Fibroblast of villous mesenchyme (primary cell): ENCODE results near the gene LRRK1. TPM values are rescaled to one million over a fixed set of nuclear protein-coding genes. Genes with fewer than 3 reads are reported as not detected.
A peak's percentile ranks its signal among the peaks of the same experiment; 100 is the strongest.

Experiments used
- DNase-seq: peaks from one replicate; pipeline ENCODE4 v3.0.0-alpha.2; 2010; ENCODE audit warnings: low read depth
- H3K4me3 ChIP-seq: 2 replicates; pipeline ENCODE4 v1.5.1; 2011; ENCODE audit warnings: low read depth, mild to moderate bottlenecking, low read length
- total RNA-seq: library from RNA; depleted of rRNA; stranded (reverse); fragments of >200 nt; gene quantifications from 2 replicates; pipeline ENCODE4 v1.2.3, GENCODE V29; 2012
- TF ChIP-seq, protein P1 (sequence below): IDR thresholded peaks from 2 replicates; pipeline ENCODE4 v1.5.1; 2012; ENCODE audit warnings: low read depth, mild to moderate bottlenecking, low read length; ENCODE audit not compliant: insufficient read depth

The LRRK1 gene
- total RNA-seq, 1 donor = 10.8 TPM

DNA sequence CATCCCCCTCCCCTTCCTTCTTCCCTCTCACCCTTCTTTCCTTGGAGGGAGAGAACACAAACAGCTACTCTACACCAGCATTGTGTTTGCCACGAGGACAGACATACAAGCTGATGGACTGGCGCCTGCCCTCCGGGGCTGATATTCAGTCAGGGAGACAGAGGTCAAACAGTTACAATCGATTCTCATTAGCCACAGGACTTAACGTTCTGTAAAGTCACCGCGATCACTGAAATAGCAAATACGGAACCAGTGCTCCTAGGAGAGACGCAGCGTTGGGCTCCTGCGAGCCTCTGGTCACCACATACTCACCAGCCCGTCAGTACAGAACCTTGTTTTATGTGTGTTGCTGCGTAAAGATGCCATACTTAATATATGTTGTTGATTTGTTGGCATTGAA is 108.8 kb downstream of the LRRK1 start:
- no peak for DNase-seq
- no peak overlapping the region for H3K4me3 ChIP-seq
- TF ChIP-seq, protein P1, sequence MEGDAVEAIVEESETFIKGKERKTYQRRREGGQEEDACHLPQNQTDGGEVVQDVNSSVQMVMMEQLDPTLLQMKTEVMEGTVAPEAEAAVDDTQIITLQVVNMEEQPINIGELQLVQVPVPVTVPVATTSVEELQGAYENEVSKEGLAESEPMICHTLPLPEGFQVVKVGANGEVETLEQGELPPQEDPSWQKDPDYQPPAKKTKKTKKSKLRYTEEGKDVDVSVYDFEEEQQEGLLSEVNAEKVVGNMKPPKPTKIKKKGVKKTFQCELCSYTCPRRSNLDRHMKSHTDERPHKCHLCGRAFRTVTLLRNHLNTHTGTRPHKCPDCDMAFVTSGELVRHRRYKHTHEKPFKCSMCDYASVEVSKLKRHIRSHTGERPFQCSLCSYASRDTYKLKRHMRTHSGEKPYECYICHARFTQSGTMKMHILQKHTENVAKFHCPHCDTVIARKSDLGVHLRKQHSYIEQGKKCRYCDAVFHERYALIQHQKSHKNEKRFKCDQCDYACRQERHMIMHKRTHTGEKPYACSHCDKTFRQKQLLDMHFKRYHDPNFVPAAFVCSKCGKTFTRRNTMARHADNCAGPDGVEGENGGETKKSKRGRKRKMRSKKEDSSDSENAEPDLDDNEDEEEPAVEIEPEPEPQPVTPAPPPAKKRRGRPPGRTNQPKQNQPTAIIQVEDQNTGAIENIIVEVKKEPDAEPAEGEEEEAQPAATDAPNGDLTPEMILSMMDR = no peak

DNA sequence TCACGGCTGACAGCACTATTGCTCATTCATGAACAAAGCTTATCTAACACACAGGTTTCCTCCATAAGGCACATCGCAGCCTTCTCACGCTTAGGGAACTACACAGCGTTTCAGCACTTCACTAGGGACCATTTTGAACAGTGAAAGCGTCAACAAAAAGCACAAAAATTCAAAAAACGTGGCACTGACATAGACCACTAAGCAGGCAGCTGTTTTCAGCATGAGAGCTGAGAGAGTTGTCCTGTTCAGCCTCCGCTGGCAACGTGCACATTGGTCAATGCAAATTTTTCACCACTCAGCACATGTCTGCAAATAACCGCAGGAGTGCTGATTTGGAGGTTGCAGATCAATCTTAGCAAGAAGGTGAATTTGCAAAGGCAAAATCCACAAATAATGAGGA is 109.2 kb downstream of the LRRK1 start:
- H3K4me3 ChIP-seq = no peak overlapping the region
- TF ChIP-seq, protein P1 = no peak
- DNase-seq = no peak

DNA sequence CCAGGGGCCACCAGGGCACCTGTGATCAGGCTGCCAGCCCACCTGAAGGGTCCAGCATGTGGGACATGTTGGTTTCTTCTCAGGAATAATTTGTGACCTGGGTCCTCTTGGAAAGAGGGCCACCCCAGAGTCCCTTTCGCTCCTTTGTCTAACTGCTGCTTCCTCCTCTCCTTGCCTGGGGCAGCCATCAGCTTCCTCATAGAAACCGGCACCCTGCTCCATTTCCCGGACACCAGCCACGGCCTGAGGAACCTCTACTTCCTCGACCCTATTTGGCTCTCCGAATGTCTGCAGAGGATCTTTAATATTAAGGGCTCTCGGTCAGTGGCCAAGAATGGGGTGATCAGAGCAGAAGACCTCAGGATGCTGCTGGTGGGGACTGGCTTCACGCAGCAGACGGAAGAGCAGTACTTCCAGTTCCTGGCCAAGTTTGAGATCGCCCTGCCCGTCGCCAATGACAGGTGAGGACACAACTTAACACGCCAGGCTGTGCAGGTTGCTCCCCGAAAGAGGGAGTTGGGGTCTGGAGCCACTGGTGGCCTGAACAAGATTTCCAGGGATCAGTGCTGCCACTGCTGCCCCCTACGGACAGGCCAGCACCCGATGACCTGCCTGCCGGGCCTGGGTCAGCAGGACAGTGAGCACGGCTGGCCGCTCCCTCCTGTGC is 109.7 kb downstream of the LRRK1 start:
- DNase-seq = no peak
- no peak overlapping the region for H3K4me3 ChIP-seq
- TF ChIP-seq, protein P1 = no peak

DNA sequence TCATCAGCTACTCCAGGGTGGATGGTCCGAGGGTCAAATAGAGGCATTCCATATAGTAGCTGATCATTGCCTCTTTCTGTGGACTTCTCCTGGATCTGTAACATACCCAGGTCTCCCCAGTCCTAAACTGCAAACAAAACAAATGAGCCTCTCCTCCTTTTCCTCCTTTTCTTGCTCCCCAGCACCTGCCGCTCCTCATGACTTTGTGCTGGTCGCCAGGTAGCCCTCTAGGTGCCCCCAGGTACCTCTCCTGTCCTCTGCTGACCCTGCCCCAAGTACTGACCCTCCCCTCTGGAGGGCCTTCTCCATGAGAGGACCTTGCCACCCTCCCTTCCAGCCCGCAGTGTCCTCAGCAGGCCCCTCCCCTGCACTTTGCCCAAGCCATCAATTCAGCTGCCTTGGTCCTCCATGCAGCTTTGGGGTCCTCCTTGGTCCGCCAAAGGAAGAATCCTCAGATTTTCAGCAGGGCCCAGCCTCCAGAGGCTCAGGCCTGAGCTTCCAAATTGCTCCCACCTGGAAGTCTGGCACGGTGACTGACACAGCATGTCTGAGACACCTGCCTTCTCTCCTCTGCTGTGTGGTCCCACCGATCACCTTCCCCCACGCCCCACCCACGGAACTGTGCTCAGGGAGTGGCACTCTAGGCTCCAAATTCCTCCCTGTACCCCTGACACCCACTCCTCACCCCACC is 111.0 kb downstream of the LRRK1 start:
- TF ChIP-seq, protein P1 = no peak
- DNase-seq = no peak
- no peak overlapping the region for H3K4me3 ChIP-seq

DNA sequence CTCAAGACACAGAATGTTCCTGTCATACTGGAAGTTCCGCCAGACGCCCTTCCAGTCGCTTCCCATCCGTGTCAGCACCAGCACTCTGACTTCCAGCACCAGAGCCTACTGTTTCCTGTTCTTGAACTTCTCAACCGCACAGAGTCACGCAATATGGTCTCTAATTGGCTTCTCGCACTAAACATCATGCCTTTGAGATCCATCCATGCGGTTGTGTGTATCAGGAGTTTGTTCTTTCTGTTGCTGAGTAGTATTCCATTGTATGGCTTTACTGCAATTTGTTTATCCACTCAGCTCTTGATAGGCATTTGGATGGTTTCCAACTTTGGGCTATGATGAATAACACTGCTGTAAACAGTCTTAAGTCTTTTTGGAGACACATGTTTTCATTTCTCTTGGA is 112.1 kb downstream of the LRRK1 start:
- TF ChIP-seq, protein P1 = no peak
- peak; percentile 48 for DNase-seq
- H3K4me3 ChIP-seq = no peak overlapping the region

DNA sequence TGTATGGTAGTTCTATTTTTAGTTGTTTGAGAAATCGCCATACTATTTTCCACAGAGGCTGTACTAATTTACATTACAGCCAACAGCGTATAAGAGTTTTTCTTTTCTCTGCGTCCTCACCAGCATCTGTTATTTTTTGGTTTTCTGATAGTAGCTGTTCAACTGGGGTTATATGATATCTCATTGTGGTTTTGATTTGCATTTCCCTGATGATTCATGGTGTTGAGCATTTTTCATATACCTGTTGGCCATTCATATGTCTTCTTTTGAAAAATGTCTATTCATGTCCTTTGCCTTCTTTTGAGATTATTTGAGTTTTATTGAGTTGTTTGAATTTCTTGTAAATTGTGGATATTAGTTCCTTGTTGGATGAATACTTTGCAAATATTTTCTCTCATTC is 114.6 kb downstream of the LRRK1 start:
- H3K4me3 ChIP-seq = no peak overlapping the region
- no peak for DNase-seq
- TF ChIP-seq, protein P1 = no peak
